Hematopoietic multipotent progenitor cell treated with erythropoietin and hydrocortisone succinate and interleukin-3 and kit ligand, for 15 days (in vitro differentiated cells): ENCODE results near the gene ANKS1B.
"Not testable (repeated sequence)": the region's sequence is repeated elsewhere in the genome, so short reads cannot be mapped to it uniquely, and the experiment has no call there.

Source experiments
- DNase-seq: peaks from one replicate; pipeline ENCODE4 v3.0.0-alpha.2; 2015; ENCODE audit warnings: low spot score

Gene ANKS1B

DNA sequence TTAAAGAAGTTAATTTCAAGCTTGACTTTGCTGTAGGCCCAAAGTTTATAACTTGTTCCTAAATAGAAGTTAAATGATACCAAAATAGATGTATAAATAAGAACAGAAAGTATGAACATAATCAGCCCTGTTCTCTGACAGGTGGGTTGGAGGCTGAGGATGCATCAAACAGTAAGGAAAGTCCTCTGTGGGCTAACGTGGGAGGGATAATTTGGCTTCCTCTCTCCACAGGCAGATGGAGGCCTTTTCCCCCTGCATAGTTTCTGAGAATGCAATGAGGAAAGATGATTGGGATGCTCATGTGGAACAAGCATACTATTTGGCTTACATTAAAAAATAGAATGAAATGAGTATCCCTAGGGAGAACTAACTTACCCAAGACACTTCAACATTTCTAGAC lies 280.7 kb downstream of the ANKS1B start:
- no peak for DNase-seq

DNA sequence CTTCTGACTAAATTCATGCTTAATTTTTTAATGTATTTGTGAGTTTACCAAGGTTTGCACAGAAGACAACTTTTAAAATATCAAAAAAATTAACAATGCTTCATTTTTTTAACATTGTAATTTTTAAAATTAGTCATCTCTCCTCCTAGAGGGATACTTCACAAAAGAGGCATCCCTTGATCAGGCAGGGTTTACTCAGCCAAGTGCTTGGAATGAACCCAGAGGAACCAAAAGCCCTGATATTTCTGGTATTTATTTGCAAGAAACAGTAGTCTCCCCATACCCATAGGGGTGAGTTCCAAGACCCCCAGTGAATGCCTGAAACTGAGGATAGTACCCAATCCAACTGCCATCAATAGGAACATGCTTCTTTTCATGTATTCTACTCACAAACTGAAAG lies 284.7 kb downstream of the ANKS1B start:
- no peak for DNase-seq

- no peak for DNase-seq
Measured at GRCh38 chr12:99695050-99695449, 289.7 kb downstream of the ANKS1B start.

- no peak for DNase-seq
Measured at GRCh38 chr12:99686142-99686541, 298.6 kb downstream of the ANKS1B start.

GRCh38 chr12:99680276-99680675 lies 304.5 kb downstream of the ANKS1B start:
- DNase-seq, result no peak

DNA sequence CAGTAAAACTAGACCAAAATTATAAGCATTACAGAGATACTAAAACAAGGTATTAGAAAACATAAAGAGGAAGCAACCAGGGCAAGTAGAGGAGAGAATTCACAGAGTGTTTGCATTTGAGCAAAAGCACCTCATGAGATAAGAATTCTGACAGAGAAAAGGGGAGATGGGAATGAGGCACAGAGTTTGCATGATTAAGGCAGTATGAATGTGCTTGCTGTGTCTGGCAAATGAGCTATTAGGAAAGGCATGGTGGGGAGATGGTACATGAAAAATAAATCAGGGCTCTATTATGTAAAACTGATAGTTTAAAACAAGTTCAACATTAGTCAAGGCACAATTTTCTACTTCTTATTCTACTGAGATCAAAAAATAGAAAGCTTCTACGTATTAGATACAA lies 314.1 kb downstream of the ANKS1B start:
- no peak for DNase-seq

DNA sequence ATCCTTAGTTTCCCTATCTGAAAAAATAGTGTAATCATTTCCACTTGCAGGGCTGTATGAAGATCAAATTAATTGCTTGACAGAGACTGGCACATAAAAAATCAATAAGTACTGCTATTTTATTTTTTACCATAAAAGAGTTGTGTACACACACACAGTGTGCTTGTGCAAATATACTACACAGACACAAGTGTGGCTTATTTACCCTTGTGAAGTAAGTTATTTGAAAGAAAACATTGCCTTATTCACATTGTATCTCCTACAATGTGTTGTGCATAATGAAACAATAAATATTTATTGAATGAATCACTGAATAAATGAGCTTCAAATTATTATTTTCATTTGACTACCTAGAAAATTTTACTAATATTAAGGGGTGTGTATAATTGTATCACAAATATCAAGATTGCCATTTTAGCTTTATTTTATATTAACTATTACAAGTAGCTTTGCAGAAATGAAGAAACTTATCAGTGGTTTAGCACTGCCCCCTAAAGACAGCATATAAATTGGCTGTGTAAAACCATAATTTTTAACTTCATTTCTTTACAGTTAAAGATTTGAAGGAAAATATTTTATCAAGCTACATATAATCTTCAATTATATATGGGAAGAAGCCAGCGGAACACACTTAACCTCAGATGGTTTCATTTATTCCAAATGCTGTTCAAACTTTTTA lies 325.9 kb downstream of the ANKS1B start:
- no peak for DNase-seq

DNA sequence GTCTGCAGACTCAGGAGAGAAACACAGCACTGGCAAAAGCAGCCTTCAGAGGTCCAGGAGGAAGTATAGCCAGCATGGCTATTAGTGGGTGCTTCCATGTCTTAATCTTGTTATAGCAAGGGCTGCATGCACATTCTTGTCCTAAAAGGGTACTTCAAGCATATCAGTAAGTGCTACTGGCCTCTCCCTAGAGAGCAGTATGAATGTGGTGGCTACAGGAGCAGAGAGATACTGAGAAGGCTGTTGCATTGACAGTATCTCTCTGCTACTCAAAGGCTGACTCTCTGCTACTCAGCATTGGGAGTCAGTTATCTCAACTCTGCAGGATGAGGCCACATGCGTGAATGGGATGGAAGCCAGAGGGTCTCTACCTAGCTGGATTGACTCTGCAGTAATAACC lies 335.2 kb downstream of the ANKS1B start:
- DNase-seq, result no peak

GRCh38 chr12:99648183-99648582 lies 336.6 kb downstream of the ANKS1B start:
- no peak for DNase-seq

DNA sequence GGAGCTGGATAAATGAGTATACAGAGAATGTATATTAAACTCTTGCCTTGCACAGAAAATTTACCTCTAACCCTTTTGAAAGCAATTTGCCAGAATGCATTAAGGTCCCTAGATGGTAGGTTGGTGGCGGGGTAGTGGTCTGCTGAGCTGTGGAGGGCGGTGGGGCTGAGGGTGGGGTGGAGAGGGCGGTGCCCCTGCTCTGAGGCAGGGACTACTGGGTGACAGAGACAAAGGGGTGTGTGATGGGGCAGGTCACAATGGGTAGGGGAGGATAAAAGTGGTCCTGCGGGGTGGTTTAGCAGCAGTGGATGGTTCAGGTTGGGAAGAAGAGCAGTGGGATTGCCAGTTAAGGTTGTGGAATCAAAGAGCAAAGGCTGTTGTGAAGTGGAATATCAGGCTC lies 337.3 kb downstream of the ANKS1B start, which contains the start of gene GARIN6:
Gene GARIN6, plus strand, starts transcription at position 301 of the 400 bp plus-strand sequence. CDS start 422 bp downstream, outside the sequence.
- DNase-seq, result no peak

DNA sequence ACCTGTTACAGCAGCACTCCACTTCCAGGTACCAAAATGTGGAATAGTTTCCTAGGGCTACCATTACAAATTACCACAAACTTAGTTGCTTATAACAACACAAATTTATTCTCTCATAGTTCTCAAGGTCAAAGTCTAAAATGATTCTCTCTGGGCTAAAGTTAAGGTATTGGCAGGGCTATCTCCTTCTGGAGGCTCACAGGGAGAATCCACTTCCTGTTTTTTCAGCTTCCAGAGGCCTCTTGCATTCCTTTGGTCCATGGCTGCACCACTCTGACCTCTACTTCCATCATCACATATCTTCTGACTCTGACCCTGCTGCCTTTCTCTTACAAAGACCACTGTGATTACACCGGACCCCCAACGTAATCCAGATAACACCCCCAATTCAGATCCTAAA lies 340.1 kb downstream of the ANKS1B start:
- no peak for DNase-seq

DNA sequence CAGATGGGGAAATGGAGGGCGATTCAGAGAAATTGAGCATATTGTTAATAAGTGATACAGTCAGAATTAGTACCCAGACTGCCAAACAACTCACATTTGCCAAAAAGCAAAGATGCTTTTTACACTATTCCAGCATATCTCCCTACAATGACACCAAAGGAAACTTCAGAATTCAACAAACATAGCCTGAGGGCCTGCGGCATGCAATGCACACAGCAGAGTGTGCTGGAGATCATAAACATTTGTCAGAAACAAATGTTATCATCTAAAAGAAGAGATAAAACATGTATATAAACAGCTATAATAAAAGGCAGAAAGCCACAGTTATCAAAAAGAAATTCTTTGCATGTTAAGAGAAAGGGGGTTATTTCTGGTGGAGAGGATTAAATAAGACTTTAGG lies 357.3 kb downstream of the ANKS1B start:
- DNase-seq, result no peak

GRCh38 chr12:99624591-99624990 lies 360.1 kb downstream of the ANKS1B start:
- DNase-seq, result not testable (repeated sequence)

GRCh38 chr12:99620159-99620479 lies 364.6 kb downstream of the ANKS1B start:
- DNase-seq, result no peak

GRCh38 chr12:99619389-99620158 lies 365.2 kb downstream of the ANKS1B start:
- DNase-seq, result peak; percentile 13

- no peak for DNase-seq
Measured at GRCh38 chr12:99618657-99619056, 366.1 kb downstream of the ANKS1B start.

DNA sequence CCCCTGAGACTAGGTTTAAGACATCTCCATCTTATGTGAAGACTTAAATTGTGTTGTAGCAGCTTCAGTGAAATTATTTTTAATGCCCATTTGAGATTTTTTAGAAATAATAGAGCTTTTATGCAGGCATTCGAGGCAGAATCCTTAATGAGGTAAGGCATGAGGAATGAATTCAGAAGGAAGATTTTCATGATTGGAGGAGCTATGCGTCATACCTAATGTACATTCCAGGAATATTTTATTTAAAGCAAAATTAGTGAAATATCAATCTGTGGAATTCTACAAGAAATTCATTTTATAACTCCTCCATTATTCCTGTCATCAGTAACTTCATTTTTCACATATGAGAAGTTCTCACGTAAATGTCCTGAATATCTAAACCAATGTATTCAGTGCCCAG lies 373.1 kb downstream of the ANKS1B start:
- DNase-seq, result no peak

GRCh38 chr12:99611117-99611516 lies 373.6 kb downstream of the ANKS1B start:
- DNase-seq, result no peak

DNA sequence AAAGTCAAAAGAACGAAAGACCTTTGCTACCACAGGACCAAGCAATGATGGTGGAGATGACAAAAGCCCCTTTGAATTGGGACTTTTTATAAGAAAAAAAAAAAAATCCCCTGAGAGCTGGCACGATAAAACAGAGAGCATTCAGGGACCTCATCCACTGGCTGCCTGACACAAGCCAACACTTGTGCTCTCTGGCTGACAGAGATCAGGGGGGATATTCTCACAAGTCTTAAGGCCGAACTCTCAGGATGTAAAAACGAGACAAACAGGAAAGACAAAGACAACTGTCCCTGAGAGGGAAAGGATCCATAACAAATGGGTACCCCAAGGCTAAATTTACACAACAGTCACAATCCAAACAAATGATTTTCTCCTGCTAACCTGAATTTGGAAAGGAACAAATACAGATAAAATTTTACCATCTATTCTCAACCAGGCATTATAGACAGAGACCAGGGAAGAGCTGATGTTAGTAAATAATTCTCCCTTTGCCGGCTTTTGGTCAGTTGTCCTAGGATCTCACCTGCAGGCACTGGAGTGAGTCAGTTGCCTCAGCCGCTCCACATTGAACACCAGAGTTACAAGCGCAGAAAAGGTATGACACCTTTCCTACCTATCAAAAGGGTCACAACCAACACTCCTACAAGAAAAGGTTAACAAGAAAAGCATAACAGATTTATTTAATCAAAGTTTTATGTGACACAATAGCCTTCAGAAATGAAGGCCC lies 375.1 kb downstream of the ANKS1B start:
- no peak for DNase-seq

- DNase-seq, result no peak
Measured at GRCh38 chr12:99600388-99600787, 384.3 kb downstream of the ANKS1B start.

- DNase-seq, result no peak
Measured at GRCh38 chr12:99598785-99599184, 386.0 kb downstream of the ANKS1B start.

DNA sequence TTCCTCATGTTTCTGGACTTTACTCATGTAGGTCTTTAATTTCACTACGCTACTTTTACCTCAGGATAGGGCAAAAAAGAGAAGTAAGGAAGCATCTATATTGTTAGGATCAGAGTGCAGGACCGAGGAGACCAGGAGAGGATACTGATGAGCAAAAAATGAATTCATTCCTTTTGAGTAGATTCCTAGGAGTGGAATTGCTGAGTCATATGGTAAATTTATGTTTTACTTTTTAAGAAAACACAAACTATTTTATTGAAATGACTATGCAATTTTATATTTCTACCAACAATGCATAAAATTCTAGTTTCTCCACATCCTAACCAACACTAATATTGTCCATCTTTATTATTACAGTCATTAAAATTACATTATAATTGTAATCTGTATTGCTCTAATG lies 388.0 kb downstream of the ANKS1B start:
- no peak for DNase-seq

GRCh38 chr12:99577125-99577524 lies 407.6 kb downstream of the ANKS1B start:
- not testable (repeated sequence) for DNase-seq
